ENCODE data around the gene AKAP13.
"Not testable (repeated sequence)": the region's sequence is repeated elsewhere in the genome, so short reads cannot be mapped to it uniquely, and the experiment has no call there.

The AKAP13 gene

DNA sequence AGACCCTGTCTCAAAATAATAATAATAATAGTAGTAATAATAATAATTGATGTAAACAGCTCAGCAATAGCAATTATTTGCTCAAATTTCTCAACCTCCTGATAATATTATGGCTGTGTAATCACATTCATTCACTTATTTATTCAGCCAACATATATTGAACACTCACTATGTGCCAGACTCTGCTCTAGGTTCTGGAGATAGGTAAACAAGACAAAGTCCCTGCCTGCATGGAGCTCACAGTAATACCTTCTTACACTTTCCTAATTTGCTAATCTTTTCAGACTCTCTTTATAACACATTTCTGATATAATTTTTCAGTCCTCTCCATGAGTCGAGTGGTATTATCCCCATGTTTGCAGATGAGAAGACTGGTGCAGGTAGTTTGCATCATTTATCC lies 276.7 kb downstream of the AKAP13 start:
- Histone ChIP-seq H3K27me3 (ENCODE audit: insufficient read depth, low read length) (no peaks in the 10 kb centered on the region), H3K4me3 (ENCODE audit: low read length) (no peak overlapping the region), H3K36me3 (ENCODE audit: insufficient read depth, low read depth, low read length) (peaks cover 17% of the 10 kb centered on the region), H3K9me3 (ENCODE audit: insufficient read depth, low read depth, low read length) (no peaks in the 10 kb centered on the region), H3K9ac (ENCODE audit: low read depth, low read length) (no peak overlapping the region), H3K27ac (ENCODE audit: low read length) (no peak overlapping the region), H3K4me1 (ENCODE audit: insufficient read depth, low read length) (0 out of 2 replicates have a peak, but pooled peaks cover 3% of the 10 kb centered on the region)

DNA sequence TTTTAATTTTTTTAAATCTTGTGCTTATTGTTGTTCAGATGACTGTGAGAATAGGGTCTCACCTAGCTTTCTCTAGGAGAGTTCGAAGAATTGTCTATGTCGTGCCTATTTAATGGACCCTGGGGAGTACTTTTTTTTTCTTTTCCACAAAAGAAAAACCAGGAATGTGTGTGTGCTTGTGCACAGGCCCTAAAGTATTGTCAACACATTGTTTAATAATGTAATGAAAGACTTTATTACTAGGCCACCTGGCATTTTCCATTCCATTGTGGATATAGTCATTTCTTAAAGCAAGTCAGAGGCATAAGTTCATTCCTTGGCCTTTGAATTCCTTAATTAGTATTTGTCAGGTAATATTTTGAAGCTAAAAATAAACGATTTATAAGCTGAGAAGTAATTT lies 278.4 kb downstream of the AKAP13 start:
- Histone ChIP-seq H3K9me3 (ENCODE audit: insufficient read depth, low read depth, low read length) (no peaks in the 10 kb centered on the region), H3K27me3 (ENCODE audit: insufficient read depth, low read length) (no peaks in the 10 kb centered on the region), H3K36me3 (ENCODE audit: insufficient read depth, low read depth, low read length) (peaks cover 25% of the 10 kb centered on the region), H3K9ac (ENCODE audit: low read depth, low read length) (no peak overlapping the region), H3K27ac (ENCODE audit: low read length) (no peak overlapping the region), H3K4me1 (ENCODE audit: insufficient read depth, low read length) (0 out of 2 replicates have a peak, but pooled peaks cover 3% of the 10 kb centered on the region), H3K4me3 (ENCODE audit: low read length) (no peak overlapping the region)

DNA sequence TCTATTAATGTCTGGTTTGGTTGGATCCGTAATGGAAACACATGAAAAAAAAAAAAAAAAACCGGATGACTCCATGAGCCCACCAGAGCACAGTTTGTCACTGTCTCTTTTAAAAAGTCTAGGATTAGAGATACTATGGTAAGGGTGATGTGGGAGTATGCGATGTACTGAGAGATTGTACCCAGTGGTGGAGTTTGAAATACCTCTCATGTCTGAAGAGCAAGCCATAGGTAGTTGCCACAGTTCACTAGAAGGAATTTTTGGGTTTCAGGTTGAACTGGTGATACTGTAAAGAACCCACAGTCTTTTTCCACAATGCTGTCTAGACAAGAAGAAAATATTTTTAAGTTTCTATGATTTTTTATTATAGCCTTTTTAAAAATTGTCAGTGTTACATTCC lies 281.5 kb downstream of the AKAP13 start:
- H3K9ac ChIP-seq (ENCODE audit: low read depth, low read length): no peak overlapping the region
- H3K36me3 ChIP-seq (ENCODE audit: insufficient read depth, low read depth, low read length): peaks cover 32% of the 10 kb centered on the region
- no peaks in the 10 kb centered on the region for H3K27me3 ChIP-seq (ENCODE audit: insufficient read depth, low read length)
- H3K4me1 ChIP-seq (ENCODE audit: insufficient read depth, low read length): no peaks in the 10 kb centered on the region
- no peaks in the 10 kb centered on the region for H3K9me3 ChIP-seq (ENCODE audit: insufficient read depth, low read depth, low read length)
- H3K27ac ChIP-seq (ENCODE audit: low read length): no peak overlapping the region
- H3K4me3 ChIP-seq (ENCODE audit: low read length): no peak overlapping the region

DNA sequence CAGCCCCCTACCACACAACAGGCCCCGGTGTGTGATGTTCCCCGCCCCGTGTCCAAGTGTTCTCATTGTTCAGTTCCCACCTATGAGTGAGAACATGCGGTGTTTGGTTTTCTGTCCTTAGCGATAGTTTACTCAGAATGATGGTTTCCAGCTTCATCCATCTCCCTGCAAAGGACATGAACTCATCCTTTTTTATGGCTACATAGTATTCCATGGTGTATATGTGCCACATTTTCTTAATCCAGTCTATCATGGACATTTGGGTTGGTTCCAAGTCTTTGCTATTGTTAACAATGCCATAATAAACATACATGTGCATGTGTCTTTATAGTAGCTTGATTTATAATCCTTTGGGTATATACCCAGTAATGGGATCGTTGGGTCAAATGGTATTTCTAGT lies 285.3 kb downstream of the AKAP13 start:
- not testable (repeated sequence) for H3K27ac ChIP-seq (ENCODE audit: low read length); H3K4me1 ChIP-seq (ENCODE audit: insufficient read depth, low read length); H3K4me3 ChIP-seq (ENCODE audit: low read length); H3K9ac ChIP-seq (ENCODE audit: low read depth, low read length); H3K27me3 ChIP-seq (ENCODE audit: insufficient read depth, low read length); H3K9me3 ChIP-seq (ENCODE audit: insufficient read depth, low read depth, low read length)
- peaks cover 48% of the 10 kb centered on the region for H3K36me3 ChIP-seq (ENCODE audit: insufficient read depth, low read depth, low read length)

DNA sequence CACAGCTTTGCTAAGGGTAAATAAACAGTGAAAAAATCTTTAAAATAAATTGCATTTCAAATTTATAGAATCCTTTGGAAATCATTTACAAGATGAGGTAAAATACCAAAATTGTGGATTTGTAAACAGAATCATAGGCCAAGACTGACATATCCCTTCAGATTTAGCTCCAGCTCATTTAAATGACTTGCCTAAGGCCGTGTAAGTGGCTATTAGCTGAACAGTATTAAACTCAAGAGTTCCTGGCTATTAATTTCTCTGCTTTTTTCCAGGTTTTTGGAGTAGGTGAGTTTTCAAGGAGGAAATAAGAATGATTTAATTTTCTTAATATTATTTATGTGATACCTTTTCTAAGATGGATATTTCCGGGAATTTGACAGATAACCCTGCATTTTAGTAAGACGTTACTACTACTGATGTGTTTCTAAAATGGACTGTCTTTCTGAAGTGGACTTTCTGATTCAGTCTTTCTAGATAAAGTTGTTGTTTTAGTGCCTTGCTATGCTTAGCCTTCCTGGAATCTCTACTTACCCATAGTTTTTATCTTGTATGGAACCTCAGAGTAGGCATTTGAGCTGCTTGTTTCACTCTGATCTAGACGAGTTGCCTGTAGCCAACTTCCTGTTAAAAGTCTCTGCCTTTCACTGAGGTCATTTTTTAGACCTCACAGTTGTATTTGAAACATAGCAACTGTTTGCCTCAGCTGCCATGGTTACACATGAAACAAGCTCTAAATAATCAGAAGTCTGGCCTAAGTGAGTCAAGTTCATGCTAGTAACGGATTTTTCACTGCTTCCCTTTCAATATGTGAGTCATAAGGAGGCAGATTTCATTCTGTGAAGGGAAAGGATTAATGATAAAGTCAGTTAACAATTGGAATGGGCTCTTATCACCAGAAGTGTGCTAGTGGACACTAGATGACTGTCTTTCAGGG lies 287.4 kb downstream of the AKAP13 start:
- no peaks in the 10 kb centered on the region for H3K4me1 ChIP-seq (ENCODE audit: insufficient read depth, low read length)
- H3K27ac ChIP-seq (ENCODE audit: low read length): no peak overlapping the region
- no peak overlapping the region for H3K4me3 ChIP-seq (ENCODE audit: low read length)
- no peaks in the 10 kb centered on the region for H3K27me3 ChIP-seq (ENCODE audit: insufficient read depth, low read length)
- no peak overlapping the region for H3K9ac ChIP-seq (ENCODE audit: low read depth, low read length)
- peaks cover 59% of the 10 kb centered on the region for H3K36me3 ChIP-seq (ENCODE audit: insufficient read depth, low read depth, low read length)
- no peaks in the 10 kb centered on the region for H3K9me3 ChIP-seq (ENCODE audit: insufficient read depth, low read depth, low read length)

DNA sequence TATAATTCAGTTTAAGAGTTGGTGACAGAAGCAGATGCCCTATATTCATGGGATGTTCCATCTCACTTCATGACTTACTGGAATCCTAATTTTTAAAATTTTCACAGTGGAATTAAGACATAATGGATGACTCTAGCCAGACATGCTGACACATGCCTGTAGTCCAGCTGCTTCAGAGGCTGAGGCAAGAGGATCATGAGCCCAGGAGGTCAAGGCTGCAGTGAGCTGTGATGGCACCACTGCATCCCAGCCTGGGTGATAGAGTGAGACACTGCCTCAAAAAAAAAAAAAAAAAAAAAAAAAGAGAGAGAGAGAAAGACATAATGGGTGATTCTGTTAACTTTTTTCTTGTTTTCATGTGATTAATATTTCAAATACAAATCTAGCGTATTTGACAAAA lies 290.8 kb downstream of the AKAP13 start:
- no peaks in the 10 kb centered on the region for H3K4me1 ChIP-seq (ENCODE audit: insufficient read depth, low read length)
- peaks cover 41% of the 10 kb centered on the region for H3K36me3 ChIP-seq (ENCODE audit: insufficient read depth, low read depth, low read length)
- H3K9me3 ChIP-seq (ENCODE audit: insufficient read depth, low read depth, low read length): no peaks in the 10 kb centered on the region
- no peaks in the 10 kb centered on the region for H3K27me3 ChIP-seq (ENCODE audit: insufficient read depth, low read length)
- no peak overlapping the region for H3K4me3 ChIP-seq (ENCODE audit: low read length)
- H3K9ac ChIP-seq (ENCODE audit: low read depth, low read length): no peak overlapping the region
- H3K27ac ChIP-seq (ENCODE audit: low read length): no peak overlapping the region

DNA sequence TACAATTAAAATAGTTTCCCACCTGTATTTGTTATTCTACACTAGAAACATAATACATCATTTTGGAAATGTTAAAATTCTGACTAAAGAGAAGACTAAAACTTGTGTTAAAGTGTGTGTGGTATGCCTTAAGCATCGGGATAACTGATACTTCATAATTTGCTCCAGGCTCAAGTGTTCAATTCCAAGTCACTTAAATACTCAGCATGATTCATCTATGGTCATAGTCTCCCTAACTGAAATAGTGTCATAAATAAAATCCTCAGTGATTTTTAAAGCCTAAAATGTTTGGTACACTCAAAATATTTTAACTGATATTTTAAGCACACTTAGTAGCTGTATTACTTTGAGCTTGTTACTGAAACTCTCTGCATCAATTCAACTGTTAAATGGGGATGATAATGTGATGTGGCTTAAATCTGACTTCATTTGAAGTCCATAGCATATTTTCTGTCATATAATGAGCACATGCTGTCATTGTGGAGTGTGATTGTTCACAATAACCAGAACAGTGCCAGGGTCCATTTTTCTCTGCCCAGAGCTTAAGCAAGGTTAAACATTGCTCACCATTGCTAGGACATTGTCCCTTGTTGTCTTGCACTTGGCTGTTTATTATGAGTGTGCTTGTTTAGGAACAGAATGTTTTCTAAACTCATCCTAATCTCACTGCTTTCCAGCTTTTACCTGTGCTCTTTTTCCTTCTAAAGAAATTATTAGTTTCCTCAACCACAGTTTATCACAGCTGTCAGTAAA lies 292.1 kb downstream of the AKAP13 start:
- Histone ChIP-seq H3K36me3 (ENCODE audit: insufficient read depth, low read depth, low read length) (peaks cover 33% of the 10 kb centered on the region), H3K9ac (ENCODE audit: low read depth, low read length) (no peak overlapping the region), H3K4me1 (ENCODE audit: insufficient read depth, low read length) (no peaks in the 10 kb centered on the region), H3K27ac (ENCODE audit: low read length) (no peak overlapping the region), H3K4me3 (ENCODE audit: low read length) (no peak overlapping the region), H3K27me3 (ENCODE audit: insufficient read depth, low read length) (no peaks in the 10 kb centered on the region), H3K9me3 (ENCODE audit: insufficient read depth, low read depth, low read length) (no peaks in the 10 kb centered on the region)

DNA sequence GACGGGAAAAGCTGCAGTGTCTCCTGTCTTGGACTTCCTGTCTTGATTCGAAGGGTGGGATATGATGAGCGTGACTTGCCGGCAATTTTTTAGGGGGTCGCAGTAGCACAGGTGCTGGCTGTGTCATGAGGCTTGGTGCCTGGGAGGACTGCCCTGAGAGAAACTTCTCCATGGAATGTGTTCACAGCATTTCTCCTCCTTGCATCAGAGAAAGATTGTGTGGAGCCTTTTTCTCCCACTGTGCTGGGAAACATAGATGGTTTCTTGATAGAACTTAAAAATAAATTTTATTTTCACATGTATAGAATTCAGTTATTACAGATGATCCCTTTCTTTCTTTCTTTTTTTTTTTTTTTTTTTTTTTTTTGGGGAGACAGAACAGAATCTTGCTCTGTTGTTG lies 292.9 kb downstream of the AKAP13 start:
- Histone ChIP-seq H3K9ac (ENCODE audit: low read depth, low read length) (no peak overlapping the region), H3K27ac (ENCODE audit: low read length) (no peak overlapping the region), H3K36me3 (ENCODE audit: insufficient read depth, low read depth, low read length) (peaks cover 25% of the 10 kb centered on the region), H3K4me3 (ENCODE audit: low read length) (no peak overlapping the region), H3K4me1 (ENCODE audit: insufficient read depth, low read length) (no peaks in the 10 kb centered on the region), H3K9me3 (ENCODE audit: insufficient read depth, low read depth, low read length) (no peaks in the 10 kb centered on the region), H3K27me3 (ENCODE audit: insufficient read depth, low read length) (no peaks in the 10 kb centered on the region)

DNA sequence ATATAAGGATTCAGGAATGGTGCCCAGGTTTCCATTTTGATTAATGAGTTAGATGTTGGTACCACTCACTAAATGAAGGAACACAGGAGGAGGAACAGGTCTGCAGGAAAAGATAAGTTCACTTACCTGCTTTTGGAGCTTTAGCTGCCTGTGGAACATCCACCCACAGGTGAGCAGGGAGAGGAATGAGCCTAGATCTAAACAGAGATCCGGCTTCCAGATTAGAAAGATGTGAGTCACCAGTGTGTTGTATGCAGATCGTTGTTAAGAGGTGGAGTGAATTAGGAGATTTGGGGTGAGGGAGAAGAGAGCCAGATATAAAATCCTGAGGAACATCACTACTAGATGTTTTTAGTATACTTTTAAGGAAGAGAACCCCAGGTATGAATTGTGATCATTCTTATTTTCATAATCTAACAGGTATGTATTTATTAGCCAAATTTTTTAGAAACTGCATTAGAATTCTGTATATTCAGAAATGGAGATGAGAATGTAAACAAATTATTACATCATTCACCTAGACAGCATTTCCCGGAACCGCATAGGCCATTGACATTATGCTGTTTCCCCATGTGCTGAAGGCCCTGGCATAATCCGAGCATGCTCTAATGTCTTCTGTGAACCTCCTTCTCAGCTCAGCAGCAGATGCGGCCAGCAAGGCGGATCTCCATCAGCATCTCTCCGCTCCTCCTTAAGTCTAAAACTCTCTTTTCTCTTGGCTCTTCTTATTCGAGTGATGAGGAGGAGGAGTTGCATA lies 296.1 kb downstream of the AKAP13 start:
- Histone ChIP-seq H3K4me3 (ENCODE audit: low read length) (no peak overlapping the region), H3K36me3 (ENCODE audit: insufficient read depth, low read depth, low read length) (peaks cover 10% of the 10 kb centered on the region; the same call in 1 of the 2 replicates), H3K4me1 (ENCODE audit: insufficient read depth, low read length) (no peaks in the 10 kb centered on the region), H3K9ac (ENCODE audit: low read depth, low read length) (no peak overlapping the region), H3K27me3 (ENCODE audit: insufficient read depth, low read length) (no peaks in the 10 kb centered on the region), H3K9me3 (ENCODE audit: insufficient read depth, low read depth, low read length) (no peaks in the 10 kb centered on the region), H3K27ac (ENCODE audit: low read length) (no peak overlapping the region)

DNA sequence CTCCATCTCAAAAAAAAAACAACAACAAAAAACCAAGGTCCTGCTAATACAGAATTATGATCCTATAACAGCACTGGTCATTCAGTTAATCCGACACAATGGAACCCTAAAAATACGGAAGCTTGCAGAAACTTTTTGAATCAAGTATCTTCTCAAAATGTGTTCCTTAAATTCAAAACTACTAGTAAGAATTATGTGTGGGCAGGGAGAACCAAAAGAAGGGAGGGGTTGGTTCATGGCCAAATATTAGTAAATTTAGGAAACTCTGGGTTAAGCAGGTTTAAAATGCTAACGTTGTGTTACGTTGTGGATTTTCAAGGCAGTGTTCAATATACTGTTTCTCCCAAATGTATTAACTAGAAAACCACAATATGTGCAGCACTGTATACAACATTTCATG lies 298.8 kb downstream of the AKAP13 start:
- no peaks in the 10 kb centered on the region for H3K27me3 ChIP-seq (ENCODE audit: insufficient read depth, low read length)
- H3K9ac ChIP-seq (ENCODE audit: low read depth, low read length): no peak overlapping the region
- H3K4me3 ChIP-seq (ENCODE audit: low read length): no peak overlapping the region
- H3K27ac ChIP-seq (ENCODE audit: low read length): no peak overlapping the region
- H3K36me3 ChIP-seq (ENCODE audit: insufficient read depth, low read depth, low read length): peaks cover 11% of the 10 kb centered on the region
- no peaks in the 10 kb centered on the region for H3K4me1 ChIP-seq (ENCODE audit: insufficient read depth, low read length)
- H3K9me3 ChIP-seq (ENCODE audit: insufficient read depth, low read depth, low read length): no peaks in the 10 kb centered on the region

DNA sequence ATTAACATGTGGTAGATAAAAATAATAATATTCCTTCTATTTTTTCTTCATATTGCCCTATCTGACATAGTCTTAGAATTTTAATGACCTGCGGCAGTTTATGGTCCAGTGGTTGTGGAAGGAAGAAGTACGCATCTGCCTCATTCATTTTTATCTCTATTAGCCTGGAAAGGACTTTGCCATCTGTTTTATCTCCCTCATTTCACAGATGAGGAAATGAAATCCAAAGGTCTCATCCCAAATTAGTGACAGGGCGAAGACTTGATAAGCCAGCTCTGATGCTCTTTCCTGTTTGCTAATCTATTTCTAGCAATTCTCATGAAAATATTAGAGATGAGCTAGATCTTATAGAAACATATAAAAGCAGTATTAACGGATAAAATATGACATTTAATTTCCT lies 301.0 kb downstream of the AKAP13 start:
- H3K27me3 ChIP-seq (ENCODE audit: insufficient read depth, low read length): no peaks in the 10 kb centered on the region
- H3K4me3 ChIP-seq (ENCODE audit: low read length): no peak overlapping the region
- H3K27ac ChIP-seq (ENCODE audit: low read length): no peak overlapping the region
- H3K9ac ChIP-seq (ENCODE audit: low read depth, low read length): no peak overlapping the region
- no peaks in the 10 kb centered on the region for H3K9me3 ChIP-seq (ENCODE audit: insufficient read depth, low read depth, low read length)
- peaks cover 30% of the 10 kb centered on the region for H3K36me3 ChIP-seq (ENCODE audit: insufficient read depth, low read depth, low read length)
- no peaks in the 10 kb centered on the region for H3K4me1 ChIP-seq (ENCODE audit: insufficient read depth, low read length)

Data from iPS-20b (cell line).